Measurements from ENCODE around the gene ADCY7. TPM values are rescaled to one million over a fixed set of nuclear protein-coding genes. Genes with fewer than 3 reads are reported as not detected.
A peak's percentile ranks its signal among the peaks of the same experiment; 100 is the strongest.

ADCY7 gene
- total RNA-seq, 4 donors from 2014 or later, result 40.4 to 50.9 (median 41.2) TPM

DNA sequence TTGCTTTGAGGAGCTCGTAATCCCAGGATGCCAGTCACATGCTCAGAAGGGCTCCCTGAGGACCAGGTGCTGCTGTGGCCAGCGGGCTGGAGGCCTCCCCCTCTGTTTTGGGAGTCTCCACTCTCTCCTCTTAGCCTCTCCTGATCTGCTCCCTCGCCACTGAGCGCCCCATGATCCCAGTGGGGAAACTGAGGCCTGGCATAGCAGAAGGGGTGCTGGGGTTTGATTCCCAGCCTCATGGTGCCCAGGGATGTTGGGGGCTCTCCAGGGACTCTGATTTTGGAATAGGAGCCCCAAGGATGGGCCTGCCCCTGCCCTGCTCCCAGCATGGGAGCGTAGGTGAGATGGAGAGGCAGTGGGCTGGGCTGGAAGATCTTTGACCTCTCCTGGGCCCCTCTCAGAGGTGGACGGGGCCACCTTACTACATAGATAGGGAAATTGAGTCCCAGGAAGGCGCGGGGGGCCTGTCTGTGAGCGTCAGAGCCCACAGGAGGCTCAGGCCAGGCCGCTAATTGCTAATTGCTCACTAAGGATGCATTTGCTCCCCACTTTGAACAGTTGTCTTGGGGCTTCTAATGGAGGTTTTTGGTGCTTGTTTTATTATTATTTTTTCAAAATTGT, 525 bp upstream of the ADCY7 start:
- H3K27me3 ChIP-seq, result no peaks in the 10 kb centered on the region
- H3K27ac ChIP-seq, result peak overlapping the region in 2 of 4 donors; percentile 79 to 82
- peaks cover 0 to 38% (median 11%) of the 10 kb centered on the region in 4 donors for H3K4me1 ChIP-seq
- no peak for DNase-seq (ENCODE audit: low spot score in 2 of 2)
- no peaks in the 10 kb centered on the region for H3K9me3 ChIP-seq
- H3K4me3 ChIP-seq, result peak overlapping the region in 2 of 4 donors; percentile 47 to 49
- TF ChIP-seq, protein P1, sequence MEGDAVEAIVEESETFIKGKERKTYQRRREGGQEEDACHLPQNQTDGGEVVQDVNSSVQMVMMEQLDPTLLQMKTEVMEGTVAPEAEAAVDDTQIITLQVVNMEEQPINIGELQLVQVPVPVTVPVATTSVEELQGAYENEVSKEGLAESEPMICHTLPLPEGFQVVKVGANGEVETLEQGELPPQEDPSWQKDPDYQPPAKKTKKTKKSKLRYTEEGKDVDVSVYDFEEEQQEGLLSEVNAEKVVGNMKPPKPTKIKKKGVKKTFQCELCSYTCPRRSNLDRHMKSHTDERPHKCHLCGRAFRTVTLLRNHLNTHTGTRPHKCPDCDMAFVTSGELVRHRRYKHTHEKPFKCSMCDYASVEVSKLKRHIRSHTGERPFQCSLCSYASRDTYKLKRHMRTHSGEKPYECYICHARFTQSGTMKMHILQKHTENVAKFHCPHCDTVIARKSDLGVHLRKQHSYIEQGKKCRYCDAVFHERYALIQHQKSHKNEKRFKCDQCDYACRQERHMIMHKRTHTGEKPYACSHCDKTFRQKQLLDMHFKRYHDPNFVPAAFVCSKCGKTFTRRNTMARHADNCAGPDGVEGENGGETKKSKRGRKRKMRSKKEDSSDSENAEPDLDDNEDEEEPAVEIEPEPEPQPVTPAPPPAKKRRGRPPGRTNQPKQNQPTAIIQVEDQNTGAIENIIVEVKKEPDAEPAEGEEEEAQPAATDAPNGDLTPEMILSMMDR (IDR thresholded peaks at IDR 0.05), result no peak
- no peak for TF ChIP-seq EP300 (IDR thresholded peaks at IDR 0.05)
- TF ChIP-seq POLR2A (IDR thresholded peaks at IDR 0.05), result no peak
- 90 to 95% methylated on average over 7 to 10 of the region's 10 CpGs for WGBS, 2 donors
- no peaks in the 10 kb centered on the region for H3K36me3 ChIP-seq

DNA sequence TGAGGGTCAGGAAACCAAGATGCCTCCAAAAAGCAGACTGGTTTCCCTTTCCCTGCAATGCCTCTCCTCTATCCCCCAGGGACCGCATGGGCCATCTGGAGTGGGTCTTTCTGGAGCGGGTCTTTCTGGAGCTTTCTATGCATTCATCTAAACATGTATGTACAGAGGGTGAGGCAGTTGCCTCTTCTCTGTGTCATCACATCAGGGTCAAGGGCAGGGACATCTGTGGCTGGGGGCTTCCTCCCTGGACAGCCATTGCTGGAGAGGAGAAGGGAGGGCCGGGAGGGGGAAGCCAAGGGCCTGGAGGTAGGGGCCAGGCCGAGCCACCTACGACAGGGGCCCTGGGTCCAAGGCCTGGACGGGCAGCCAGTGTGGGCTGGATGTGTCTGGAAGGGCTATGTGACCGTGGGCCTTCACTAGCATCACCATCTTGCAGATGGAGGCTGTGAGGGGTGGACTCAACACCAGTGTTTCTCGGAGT, 840 bp downstream of the ADCY7 start:
- Histone ChIP-seq H3K4me3 (peak overlapping the region in 3 of 4 donors; percentile 24 to 49 (median 47)), H3K27ac (peak overlapping the region in 3 of 4 donors; percentile 32 to 82 (median 79))
- WGBS, 2 donors, result 76 to 86% methylated on average over 8 of the region's 8 CpGs

DNA sequence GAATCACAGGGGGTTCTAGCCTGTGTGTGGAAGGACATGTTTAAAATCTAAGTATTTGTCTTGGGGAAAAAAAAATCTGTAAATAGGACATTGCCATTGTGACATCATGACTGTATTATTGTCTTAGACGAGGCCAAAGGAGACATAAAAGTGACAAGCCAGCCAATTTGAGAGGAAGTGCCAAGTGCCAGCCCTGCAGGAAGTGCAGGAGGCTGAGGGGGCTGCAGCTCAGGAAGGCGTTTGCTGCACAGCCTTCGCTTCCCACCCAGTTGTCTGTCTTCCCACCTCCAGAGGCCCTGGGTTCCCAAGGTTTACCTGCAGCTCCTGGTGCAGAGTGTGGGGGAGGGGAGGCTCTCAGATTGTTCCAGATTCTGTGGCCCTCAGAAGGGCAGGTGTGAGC, 1.3 kb downstream of the ADCY7 start:
- TF ChIP-seq POLR2A (IDR thresholded peaks at IDR 0.05) (no peak), EP300 (IDR thresholded peaks at IDR 0.05) (no peak)
- TF ChIP-seq, protein P1 (IDR thresholded peaks at IDR 0.05), result no peak
- peaks cover 0 to 35% (median 12%) of the 10 kb centered on the region in 4 donors for H3K4me1 ChIP-seq
- no peak for DNase-seq (ENCODE audit: low spot score in 2 of 2)
- H3K27me3 ChIP-seq, result no peaks in the 10 kb centered on the region
- peak overlapping the region in 2 of 4 donors; percentile 79 to 82 for H3K27ac ChIP-seq
- H3K4me3 ChIP-seq, result peak overlapping the region in 2 of 4 donors; percentile 47 to 49
- no peaks in the 10 kb centered on the region for H3K36me3 ChIP-seq
- no peaks in the 10 kb centered on the region for H3K9me3 ChIP-seq
- WGBS, 2 donors, result 43 to 62% methylated on average over 3 of the region's 3 CpGs

More for the DNA sequence above, 840 bp downstream of the ADCY7 start:
- H3K36me3 ChIP-seq, result no peaks in the 10 kb centered on the region
- no peaks in the 10 kb centered on the region for H3K9me3 ChIP-seq
- DNase-seq (ENCODE audit: low spot score in 2 of 2), result no peak
- peaks cover 0 to 34% (median 11%) of the 10 kb centered on the region in 4 donors for H3K4me1 ChIP-seq
- TF ChIP-seq EP300 (IDR thresholded peaks at IDR 0.05), result no peak
- TF ChIP-seq POLR2A (IDR thresholded peaks at IDR 0.05), result no peak
- TF ChIP-seq, protein P1 (IDR thresholded peaks at IDR 0.05), result no peak
- no peaks in the 10 kb centered on the region for H3K27me3 ChIP-seq

DNA sequence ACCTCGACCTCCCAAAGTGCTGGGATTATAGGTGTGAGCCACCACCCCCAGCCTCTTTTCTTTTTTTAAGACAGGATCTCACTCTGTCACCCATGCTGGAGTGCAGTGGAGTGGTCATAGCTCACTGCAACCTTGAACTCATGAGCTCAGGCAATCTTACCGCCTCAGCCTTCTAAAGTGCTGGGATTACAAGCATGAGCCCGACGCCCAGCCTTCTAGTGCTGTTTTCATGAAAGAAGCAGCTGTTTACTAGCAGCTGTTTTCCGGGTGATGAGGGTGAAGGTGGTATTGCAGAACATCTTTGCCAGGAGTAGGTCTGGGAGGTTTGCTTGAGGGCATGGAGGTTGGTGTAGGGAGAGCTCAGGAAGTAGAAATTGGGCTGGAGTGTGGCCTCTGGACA, 2.0 kb downstream of the ADCY7 start:
- no peaks in the 10 kb centered on the region for H3K36me3 ChIP-seq
- H3K4me1 ChIP-seq, result peaks cover 0 to 35% (median 15%) of the 10 kb centered on the region in 4 donors
- H3K9me3 ChIP-seq, result no peaks in the 10 kb centered on the region
- no peak overlapping the region for H3K27ac ChIP-seq
- H3K4me3 ChIP-seq, result no peak overlapping the region
- WGBS, 2 donors, result 84 to 87% methylated on average over 5 of the region's 5 CpGs
- no peaks in the 10 kb centered on the region for H3K27me3 ChIP-seq
- no peak for DNase-seq (ENCODE audit: low spot score in 2 of 2)
- TF ChIP-seq, protein P1 (IDR thresholded peaks at IDR 0.05), result no peak
- TF ChIP-seq POLR2A (IDR thresholded peaks at IDR 0.05), result no peak
- TF ChIP-seq EP300 (IDR thresholded peaks at IDR 0.05), result no peak

DNA sequence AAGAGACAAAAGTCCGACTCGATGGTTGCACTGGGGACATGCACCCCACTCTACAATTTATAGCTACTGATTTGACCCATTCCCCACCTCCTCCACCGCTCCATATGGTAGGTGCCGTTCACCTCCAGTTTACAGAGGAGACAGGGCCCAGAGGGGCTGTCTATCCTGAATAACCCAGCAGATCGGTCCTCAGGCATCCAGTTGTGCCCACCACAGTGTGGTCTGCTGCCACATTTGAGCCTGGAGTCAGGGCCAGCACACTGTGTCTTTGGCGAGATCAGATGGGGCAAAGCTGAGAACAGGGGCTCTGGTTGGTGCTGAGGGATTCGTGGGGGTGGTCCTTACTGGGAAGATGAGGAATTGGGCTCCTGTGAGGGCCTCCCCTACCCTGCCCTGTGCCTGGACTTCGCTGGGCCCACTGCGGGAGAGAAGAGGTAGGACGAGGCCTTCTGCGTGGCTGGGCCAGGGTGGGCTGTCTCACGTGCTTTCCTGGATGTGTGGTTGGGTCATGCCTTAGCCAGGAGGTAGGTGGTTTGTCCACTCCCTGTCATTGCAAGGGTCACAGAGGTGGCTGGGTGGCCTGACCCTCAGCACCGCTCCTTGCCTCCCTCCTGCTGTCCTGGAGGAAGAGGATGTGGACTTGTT, 2.8 kb downstream of the ADCY7 start:
- no peak for TF ChIP-seq EP300 (IDR thresholded peaks at IDR 0.05)
- TF ChIP-seq, protein P1 (IDR thresholded peaks at IDR 0.05), result no peak
- no peak for TF ChIP-seq POLR2A (IDR thresholded peaks at IDR 0.05)
- no peaks in the 10 kb centered on the region for H3K27me3 ChIP-seq
- no peaks in the 10 kb centered on the region for H3K9me3 ChIP-seq
- H3K4me3 ChIP-seq, result no peak overlapping the region
- no peak for DNase-seq (ENCODE audit: low spot score in 2 of 2)
- H3K27ac ChIP-seq, result no peak overlapping the region
- H3K36me3 ChIP-seq, result no peaks in the 10 kb centered on the region
- H3K4me1 ChIP-seq, result peaks cover 0 to 35% (median 18%) of the 10 kb centered on the region in 4 donors
- WGBS, 2 donors, result 96 to 97% methylated on average over 11 to 12 of the region's 13 CpGs
